ENCODE results near the gene FBN1. TPM values are rescaled to one million over a fixed set of nuclear protein-coding genes. Genes with fewer than 3 reads are reported as not detected.

Gene FBN1
- total RNA-seq, 2 donors from 2014 or later, result 5.5 to 5.9 TPM

DNA sequence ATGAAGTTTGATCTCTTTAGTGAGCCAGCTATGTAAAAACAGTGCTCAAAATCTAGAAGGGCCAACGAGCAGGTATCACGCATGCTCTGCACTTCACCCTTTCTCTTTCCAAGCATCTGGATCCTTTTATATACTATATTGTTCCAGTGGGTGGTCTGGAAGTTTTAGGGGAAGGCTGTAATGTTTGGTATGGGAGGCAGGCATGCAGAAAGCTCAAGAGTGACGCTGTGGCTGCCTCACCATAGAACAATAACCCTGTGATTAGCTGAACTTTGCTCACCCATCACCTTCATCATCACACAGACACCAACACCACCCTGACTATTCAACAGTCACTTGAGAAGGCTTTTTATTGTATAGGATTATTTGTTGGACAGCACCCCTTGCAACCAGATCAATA lies 81.6 kb downstream of the FBN1 start:
- Mint-ChIP-seq H3K36me3 (ENCODE audit: low read depth) (no peaks in the 10 kb centered on the region), H3K9me3 (no peaks in the 10 kb centered on the region), H3K4me3 (no peak overlapping the region), H3K27me3 (ENCODE audit: insufficient read depth) (no peaks in the 10 kb centered on the region), H3K27ac (no peak overlapping the region), H3K4me1 (no peaks in the 10 kb centered on the region)
- TF ChIP-seq, protein P1, sequence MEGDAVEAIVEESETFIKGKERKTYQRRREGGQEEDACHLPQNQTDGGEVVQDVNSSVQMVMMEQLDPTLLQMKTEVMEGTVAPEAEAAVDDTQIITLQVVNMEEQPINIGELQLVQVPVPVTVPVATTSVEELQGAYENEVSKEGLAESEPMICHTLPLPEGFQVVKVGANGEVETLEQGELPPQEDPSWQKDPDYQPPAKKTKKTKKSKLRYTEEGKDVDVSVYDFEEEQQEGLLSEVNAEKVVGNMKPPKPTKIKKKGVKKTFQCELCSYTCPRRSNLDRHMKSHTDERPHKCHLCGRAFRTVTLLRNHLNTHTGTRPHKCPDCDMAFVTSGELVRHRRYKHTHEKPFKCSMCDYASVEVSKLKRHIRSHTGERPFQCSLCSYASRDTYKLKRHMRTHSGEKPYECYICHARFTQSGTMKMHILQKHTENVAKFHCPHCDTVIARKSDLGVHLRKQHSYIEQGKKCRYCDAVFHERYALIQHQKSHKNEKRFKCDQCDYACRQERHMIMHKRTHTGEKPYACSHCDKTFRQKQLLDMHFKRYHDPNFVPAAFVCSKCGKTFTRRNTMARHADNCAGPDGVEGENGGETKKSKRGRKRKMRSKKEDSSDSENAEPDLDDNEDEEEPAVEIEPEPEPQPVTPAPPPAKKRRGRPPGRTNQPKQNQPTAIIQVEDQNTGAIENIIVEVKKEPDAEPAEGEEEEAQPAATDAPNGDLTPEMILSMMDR (conservative IDR thresholded peaks at IDR 0.05), result no peak
- H3K9ac ChIP-seq (ENCODE audit: extremely low read depth, low read length, poor library complexity, severe bottlenecking), result no peak overlapping the region
- no peaks in the 10 kb centered on the region for H3K27me3 ChIP-seq (ENCODE audit: control insufficient read depth, insufficient read depth, low read length, poor library complexity, severe bottlenecking)
- no peak for DNase-seq
- H3K4me1 ChIP-seq (ENCODE audit: control insufficient read depth, insufficient read depth, low read length), result no peaks in the 10 kb centered on the region
- H3K27ac ChIP-seq (ENCODE audit: low read depth, low read length), result no peak overlapping the region
- WGBS, 2 experiments (ENCODE audit: insufficient coverage in 1 of 2, insufficient read length in 1 of 2), result 86 to 94% methylated on average over 2 to 3 of the region's 3 CpGs
- no peaks in the 10 kb centered on the region for H3K9me3 ChIP-seq (ENCODE audit: control insufficient read depth, low read length)
- no peak overlapping the region for H3K4me3 ChIP-seq (ENCODE audit: low read length)
- no peaks in the 10 kb centered on the region for H3K36me3 ChIP-seq (ENCODE audit: control insufficient read depth, insufficient read depth, low read length)

DNA sequence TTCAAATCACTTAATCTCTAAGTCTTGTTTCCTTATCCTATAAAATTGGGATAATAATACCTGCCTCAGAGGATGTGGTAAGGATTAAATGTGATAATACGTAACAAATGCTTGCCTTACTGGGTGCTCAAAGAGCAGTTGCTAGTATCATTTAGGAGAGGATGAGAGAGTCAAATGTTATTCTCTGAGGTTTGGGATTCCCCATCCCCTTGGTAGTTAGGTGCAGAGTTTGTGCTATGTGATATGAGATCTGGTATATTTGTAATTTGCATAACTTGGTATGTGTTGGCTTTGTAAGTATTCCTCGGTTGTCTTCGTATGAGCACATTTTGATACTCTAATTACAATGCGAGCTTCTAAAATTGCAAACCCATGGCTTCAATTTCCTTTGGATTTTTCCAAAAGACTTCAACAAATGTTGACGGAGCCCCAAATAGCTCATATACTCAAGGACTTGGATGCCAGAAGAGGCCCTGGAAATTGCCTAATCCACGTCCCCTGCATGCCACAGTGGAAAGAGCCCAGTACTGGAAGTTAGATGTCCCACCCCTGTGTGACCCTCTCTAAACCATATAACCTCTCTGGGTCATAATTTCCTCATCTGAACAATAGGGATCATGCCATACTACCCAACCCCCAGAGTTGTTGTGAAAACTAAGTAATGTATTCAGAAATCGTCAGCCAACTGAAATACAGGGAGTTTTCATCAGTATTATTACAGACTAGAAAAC lies 85.0 kb downstream of the FBN1 start:
- no peak overlapping the region for H3K4me3 Mint-ChIP-seq
- no peaks in the 10 kb centered on the region for H3K36me3 Mint-ChIP-seq (ENCODE audit: low read depth)
- 92 to 100% methylated on average over 5 to 7 of the region's 7 CpGs for WGBS, 2 experiments (ENCODE audit: insufficient coverage in 1 of 2, insufficient read length in 1 of 2)
- no peak overlapping the region for H3K27ac ChIP-seq (ENCODE audit: low read depth, low read length)
- no peaks in the 10 kb centered on the region for H3K27me3 ChIP-seq (ENCODE audit: control insufficient read depth, insufficient read depth, low read length, poor library complexity, severe bottlenecking)
- no peaks in the 10 kb centered on the region for H3K4me1 ChIP-seq (ENCODE audit: control insufficient read depth, insufficient read depth, low read length)
- peaks cover 1% of the 10 kb centered on the region for H3K4me1 Mint-ChIP-seq
- no peaks in the 10 kb centered on the region for H3K27me3 Mint-ChIP-seq (ENCODE audit: insufficient read depth)
- H3K27ac Mint-ChIP-seq, result no peak overlapping the region
- no peaks in the 10 kb centered on the region for H3K36me3 ChIP-seq (ENCODE audit: control insufficient read depth, insufficient read depth, low read length)
- DNase-seq, result no peak
- TF ChIP-seq, protein P1 (conservative IDR thresholded peaks at IDR 0.05), result no peak
- H3K9ac ChIP-seq (ENCODE audit: extremely low read depth, low read length, poor library complexity, severe bottlenecking), result no peak overlapping the region
- no peak overlapping the region for H3K4me3 ChIP-seq (ENCODE audit: low read length)
- no peaks in the 10 kb centered on the region for H3K9me3 Mint-ChIP-seq
- H3K9me3 ChIP-seq (ENCODE audit: control insufficient read depth, low read length), result no peaks in the 10 kb centered on the region

DNA sequence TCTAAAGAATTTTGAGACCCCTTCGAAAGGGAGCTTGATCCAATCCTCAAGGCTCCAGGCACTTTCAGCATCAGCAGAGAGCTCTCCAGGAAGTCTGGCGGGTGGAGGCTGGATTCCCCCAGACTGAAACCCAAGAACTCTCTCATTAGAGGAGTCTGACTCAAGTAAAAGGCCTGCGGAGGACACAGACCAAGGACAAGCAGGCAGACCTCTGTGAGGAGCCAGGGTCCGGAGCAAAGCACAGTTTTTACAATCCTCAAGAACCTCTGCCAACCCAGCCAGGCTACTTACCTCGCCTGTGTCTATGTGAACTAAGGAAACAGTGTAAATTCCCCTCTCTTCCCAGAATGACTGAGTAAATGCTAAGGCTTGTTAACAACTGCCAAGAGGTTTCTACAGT lies 86.2 kb downstream of the FBN1 start:
- no peaks in the 10 kb centered on the region for H3K9me3 ChIP-seq (ENCODE audit: control insufficient read depth, low read length)
- no peak overlapping the region for H3K4me3 ChIP-seq (ENCODE audit: low read length)
- no peaks in the 10 kb centered on the region for H3K4me1 ChIP-seq (ENCODE audit: control insufficient read depth, insufficient read depth, low read length)
- no peaks in the 10 kb centered on the region for H3K36me3 ChIP-seq (ENCODE audit: control insufficient read depth, insufficient read depth, low read length)
- H3K9me3 Mint-ChIP-seq, result no peaks in the 10 kb centered on the region
- DNase-seq, result peak; percentile 59
- H3K4me1 Mint-ChIP-seq, result peaks cover 1% of the 10 kb centered on the region
- no peak overlapping the region for H3K9ac ChIP-seq (ENCODE audit: extremely low read depth, low read length, poor library complexity, severe bottlenecking)
- no peak overlapping the region for H3K27ac ChIP-seq (ENCODE audit: low read depth, low read length)
- WGBS, 2 experiments (ENCODE audit: insufficient coverage in 1 of 2, insufficient read length in 1 of 2), result 50 to 71% methylated on average over 3 to 5 of the region's 5 CpGs
- no peak overlapping the region for H3K27ac Mint-ChIP-seq
- no peaks in the 10 kb centered on the region for H3K27me3 ChIP-seq (ENCODE audit: control insufficient read depth, insufficient read depth, low read length, poor library complexity, severe bottlenecking)
- H3K27me3 Mint-ChIP-seq (ENCODE audit: insufficient read depth), result no peaks in the 10 kb centered on the region
- H3K4me3 Mint-ChIP-seq, result no peak overlapping the region
- H3K36me3 Mint-ChIP-seq (ENCODE audit: low read depth), result no peaks in the 10 kb centered on the region
- TF ChIP-seq, protein P1 (conservative IDR thresholded peaks at IDR 0.05), result no peak
